Transverse colon (tissue), 4 donors: ENCODE data around the gene ACLY. TPM values are rescaled to one million over a fixed set of nuclear protein-coding genes. Genes with fewer than 3 reads are reported as not detected.
A peak's percentile ranks its signal among the peaks of the same experiment; 100 is the strongest.

Source experiments
- DNase-seq: peaks from one replicate; pipeline ENCODE4 v3.0.0-alpha.2; 2019
- H3K27ac ChIP-seq, 4 donors: fragments of 200-600 bp; sonication (generic); 2 replicates each; pipeline ENCODE4 v1.5.1; 2016 to 2018; ENCODE audit warnings: inconsistent platforms in 4 of 4
- H3K27me3 ChIP-seq: fragments of 200-600 bp; sonication (generic); 2 replicates; pipeline ENCODE4 v1.5.1; 2017; ENCODE audit warnings: inconsistent platforms
- H3K36me3 ChIP-seq, 4 donors: fragments of 200-600 bp; sonication (generic); 2 replicates each; pipeline ENCODE4 v1.5.1; 2017 to 2019; ENCODE audit warnings: inconsistent platforms in 4 of 4
- H3K4me1 ChIP-seq, 4 donors: fragments of 200-600 bp; sonication (generic); 2 replicates each; pipeline ENCODE4 v1.5.1; 2017 to 2020; ENCODE audit warnings: inconsistent platforms in 4 of 4
- H3K4me3 ChIP-seq, 4 donors: fragments of 200-600 bp; sonication (generic); 1 replicate in 1 of 4; 2 replicates in 3 of 4; pipeline versions ENCODE4 v1.5.1 to v1.6.1; 2017 to 2019; ENCODE audit warnings: inconsistent platforms in 4 of 4
- H3K9me3 ChIP-seq, 2 donors: fragments of 200-600 bp; sonication (generic); 2 replicates each; pipeline ENCODE4 v1.5.1; 2017 to 2019; ENCODE audit warnings: inconsistent platforms in 2 of 2
- CTCF ChIP-seq, 5 experiments: fragments of 200-600 bp in 3 of 5; fragments of 450-650 bp in 2 of 5; sonication (generic) in 3 of 5; IDR thresholded peaks; 1 replicate in 2 of 5; 2 replicates in 3 of 5; pipeline ENCODE4 v1.5.1; 2016 to 2017; ENCODE audit warnings: antibody characterized with exemption in 5 of 5, inconsistent platforms in 3 of 5, mild to moderate bottlenecking in 2 of 5, moderate library complexity in 1 of 5
- EP300 ChIP-seq: sonication (generic); formaldehyde crosslinking; IDR thresholded peaks from one replicate; pipeline ENCODE4 v1.6.1; 2017; ENCODE audit warnings: antibody characterized with exemption, low read depth
- POLR2A ChIP-seq: fragments of 450-650 bp; IDR thresholded peaks from one replicate; pipeline ENCODE4 v1.6.1; 2016; ENCODE audit warnings: antibody characterized with exemption, mild to moderate bottlenecking, moderate library complexity
- POLR2AphosphoS5 ChIP-seq, 3 donors: sonication (generic); formaldehyde crosslinking; IDR thresholded peaks; one replicate each; pipeline ENCODE4 v1.6.1; 2016; ENCODE audit warnings: antibody characterized with exemption in 3 of 3
- WGBS, 2 donors: methylation state at CpG; one replicate each; pipeline ENCODE4 v1.1.5; 2018; ENCODE audit warnings: low coverage in 1 of 2; 5-methylcytosine and 5-hydroxymethylcytosine counted together
- in situ Hi-C, 4 donors: fragments of 200-750 bp; cut with MboI; loops; one replicate each; pipeline versions ENCODE4 v1.15.0 to v1.15.1; 2017; ENCODE audit warnings: low sequenced_read_pairs in 3 of 4, low pct_ligation_motif_present in 1 of 4, low pct_unique_long_range_greater_than_20kb in 1 of 4
- intact Hi-C: fragments of 100-400 bp; cut with DNase I; formaldehyde crosslinking; loops from one replicate; pipeline ENCODE4 v1.15.1; 2023; ENCODE audit warnings: low total_unique reads
- total RNA-seq, 4 donors: library from RNA; depleted of rRNA; stranded (reverse); fragments of >200 nt; gene quantifications; one replicate each; pipeline ENCODE4 v1.1.0, GENCODE V29; 2016

Gene ACLY
- total RNA-seq, 4 donors from 2014 or later, result 39.2 to 69.2 (median 51.9) TPM

- H3K27me3 ChIP-seq, result no peaks in the 10 kb centered on the region
- no peaks in the 10 kb centered on the region for H3K9me3 ChIP-seq
- peaks cover 0 to 6% (median 0%) of the 10 kb centered on the region in 4 donors for H3K36me3 ChIP-seq
- in situ Hi-C loops, result no loop called here
- H3K4me3 ChIP-seq, result peak overlapping the region in 1 of 4 donors; percentile 72
- 49% methylated on average over 4 of the region's 4 CpGs; no CpG with 5 or more reads in 1 of the 2 donors for WGBS, 2 donors
- no peak for TF ChIP-seq EP300
- TF ChIP-seq CTCF (IDR thresholded peaks at IDR 0.05), result no peak
- no peak for TF ChIP-seq POLR2AphosphoS5 (IDR thresholded peaks at IDR 0.05)
- no peak for TF ChIP-seq POLR2A
- peaks cover 10 to 38% (median 31%) of the 10 kb centered on the region in 4 donors for H3K4me1 ChIP-seq
- no peak for DNase-seq
- intact Hi-C loops, result no loop called here
- H3K27ac ChIP-seq, result peak overlapping the region in 3 of 4 donors; percentile 85 to 94 (median 92)
These were observed 1.6 kb downstream of the ACLY start for GRCh38 chr17:41917192-41917591.

- DNase-seq, result no peak
- no peaks in the 10 kb centered on the region for H3K27me3 ChIP-seq
- H3K4me1 ChIP-seq, result peaks cover 10 to 38% (median 31%) of the 10 kb centered on the region in 4 donors
- H3K36me3 ChIP-seq, result peaks cover 0 to 17% (median 7%) of the 10 kb centered on the region in 4 donors
- no peak overlapping the region for H3K27ac ChIP-seq
- 70 to 87% methylated on average over 2 of the region's 2 CpGs for WGBS, 2 donors
- TF ChIP-seq POLR2AphosphoS5 (IDR thresholded peaks at IDR 0.05), result no peak
- no peak for TF ChIP-seq CTCF (IDR thresholded peaks at IDR 0.05)
- no peak for TF ChIP-seq EP300
- no peak for TF ChIP-seq POLR2A
- intact Hi-C loops, result no loop called here
- no peak overlapping the region for H3K4me3 ChIP-seq
- in situ Hi-C loops, result no loop called here
- H3K9me3 ChIP-seq, result no peaks in the 10 kb centered on the region
These were observed 3.2 kb downstream of the ACLY start for GRCh38 chr17:41915566-41915965.

- WGBS, 2 donors, result 83 to 89% methylated on average over 1 to 5 of the region's 5 CpGs
- intact Hi-C loops (no loop called here), in situ Hi-C loops (no loop called here)
- no peaks in the 10 kb centered on the region for H3K27me3 ChIP-seq
- no peaks in the 10 kb centered on the region for H3K9me3 ChIP-seq
- peaks cover 0 to 19% (median 9%) of the 10 kb centered on the region in 4 donors for H3K36me3 ChIP-seq
- no peak overlapping the region for H3K4me3 ChIP-seq
- no peak overlapping the region for H3K27ac ChIP-seq
- H3K4me1 ChIP-seq, result peaks cover 10 to 38% (median 30%) of the 10 kb centered on the region in 4 donors
- TF ChIP-seq CTCF (IDR thresholded peaks at IDR 0.05) (no peak), EP300 (no peak), POLR2AphosphoS5 (IDR thresholded peaks at IDR 0.05) (no peak), POLR2A (no peak)
- no peak for DNase-seq
These were observed 3.7 kb downstream of the ACLY start for GRCh38 chr17:41915020-41915419.

- DNase-seq, result peak; percentile 46
- intact Hi-C loops, result no loop called here
These were observed 4.4 kb downstream of the ACLY start for GRCh38 chr17:41914358-41914766.

More at GRCh38 chr17:41914358-41914766, 4.4 kb downstream of the ACLY start:
- H3K36me3 ChIP-seq, result peaks cover 0 to 23% (median 10%) of the 10 kb centered on the region in 4 donors
- in situ Hi-C loops, result no loop called here
- H3K27ac ChIP-seq, result peak overlapping the region in 1 of 4 donors; percentile 2
- no peaks in the 10 kb centered on the region for H3K9me3 ChIP-seq
- no peak overlapping the region for H3K4me3 ChIP-seq
- TF ChIP-seq POLR2AphosphoS5 (IDR thresholded peaks at IDR 0.05) (no peak), EP300 (no peak), POLR2A (no peak), CTCF (IDR thresholded peaks at IDR 0.05) (no peak)
- 49% methylated on average over 6 of the region's 6 CpGs; no CpG with 5 or more reads in 1 of the 2 donors for WGBS, 2 donors
- H3K27me3 ChIP-seq, result no peaks in the 10 kb centered on the region
- H3K4me1 ChIP-seq, result peaks cover 10 to 31% (median 25%) of the 10 kb centered on the region in 4 donors
